ENCODE results near the gene APH1B. TPM values are rescaled to one million over a fixed set of nuclear protein-coding genes. Genes with fewer than 3 reads are reported as not detected.

The APH1B gene
- total RNA-seq, 1 experiment from 2014 or later = 14.0 TPM

DNA sequence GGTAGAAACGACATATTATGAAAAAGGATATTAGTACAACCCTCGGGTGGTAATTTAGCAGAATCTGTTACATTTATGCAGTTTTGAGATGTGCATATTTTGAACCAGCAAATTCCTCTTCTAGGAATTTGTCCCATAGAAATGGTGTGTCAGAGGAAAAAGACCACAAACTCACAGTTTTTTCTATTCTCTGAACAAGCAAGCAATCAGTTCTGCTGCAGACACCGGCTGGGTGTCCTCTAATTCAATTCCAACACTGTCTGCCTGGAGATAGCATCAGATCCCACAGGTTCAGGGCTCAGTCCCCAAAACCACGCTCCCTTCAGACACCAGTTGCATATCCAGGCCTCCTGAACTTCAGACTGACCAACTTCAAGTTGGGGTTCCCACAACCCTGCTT, 36.4 kb downstream of the APH1B start:
- TF ChIP-seq, protein P1, sequence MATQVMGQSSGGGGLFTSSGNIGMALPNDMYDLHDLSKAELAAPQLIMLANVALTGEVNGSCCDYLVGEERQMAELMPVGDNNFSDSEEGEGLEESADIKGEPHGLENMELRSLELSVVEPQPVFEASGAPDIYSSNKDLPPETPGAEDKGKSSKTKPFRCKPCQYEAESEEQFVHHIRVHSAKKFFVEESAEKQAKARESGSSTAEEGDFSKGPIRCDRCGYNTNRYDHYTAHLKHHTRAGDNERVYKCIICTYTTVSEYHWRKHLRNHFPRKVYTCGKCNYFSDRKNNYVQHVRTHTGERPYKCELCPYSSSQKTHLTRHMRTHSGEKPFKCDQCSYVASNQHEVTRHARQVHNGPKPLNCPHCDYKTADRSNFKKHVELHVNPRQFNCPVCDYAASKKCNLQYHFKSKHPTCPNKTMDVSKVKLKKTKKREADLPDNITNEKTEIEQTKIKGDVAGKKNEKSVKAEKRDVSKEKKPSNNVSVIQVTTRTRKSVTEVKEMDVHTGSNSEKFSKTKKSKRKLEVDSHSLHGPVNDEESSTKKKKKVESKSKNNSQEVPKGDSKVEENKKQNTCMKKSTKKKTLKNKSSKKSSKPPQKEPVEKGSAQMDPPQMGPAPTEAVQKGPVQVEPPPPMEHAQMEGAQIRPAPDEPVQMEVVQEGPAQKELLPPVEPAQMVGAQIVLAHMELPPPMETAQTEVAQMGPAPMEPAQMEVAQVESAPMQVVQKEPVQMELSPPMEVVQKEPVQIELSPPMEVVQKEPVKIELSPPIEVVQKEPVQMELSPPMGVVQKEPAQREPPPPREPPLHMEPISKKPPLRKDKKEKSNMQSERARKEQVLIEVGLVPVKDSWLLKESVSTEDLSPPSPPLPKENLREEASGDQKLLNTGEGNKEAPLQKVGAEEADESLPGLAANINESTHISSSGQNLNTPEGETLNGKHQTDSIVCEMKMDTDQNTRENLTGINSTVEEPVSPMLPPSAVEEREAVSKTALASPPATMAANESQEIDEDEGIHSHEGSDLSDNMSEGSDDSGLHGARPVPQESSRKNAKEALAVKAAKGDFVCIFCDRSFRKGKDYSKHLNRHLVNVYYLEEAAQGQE (IDR thresholded peaks at IDR 0.05; ENCODE audit: insufficient read depth in 1 of 2, low read depth in 2 of 2, low read length in 1 of 2) = no peak
- no peak for TF ChIP-seq POLR2AphosphoS5 (IDR thresholded peaks at IDR 0.05; ENCODE audit: low read depth, low read length)
- intact Hi-C loops (cut with micrococcal nuclease; ENCODE audit: unreplicated experiment) = no loop called here
- BruUV-seq (replicated peaks) = no TSS peak
- Histone ChIP-seq H3K27ac (ENCODE audit: low read length) (no peak overlapping the region), H3K4me1 (ENCODE audit: control insufficient read depth, insufficient read depth, low read length) (no peaks in the 10 kb centered on the region), H3K36me3 (ENCODE audit: control insufficient read depth, insufficient read depth, low read length) (no peaks in the 10 kb centered on the region), H3K9me3 (ENCODE audit: control insufficient read depth, insufficient read depth, low read depth, low read length) (no peaks in the 10 kb centered on the region), H3K4me3 (ENCODE audit: low read depth in 2 of 2, low read length in 2 of 2) (no peak overlapping the region), H3K27me3 (ENCODE audit: control insufficient read depth, insufficient read depth, low read length) (no peaks in the 10 kb centered on the region)
- no peak for ATAC-seq
- no peak for DNase-seq (ENCODE audit: low read depth, low spot score)
- ChIA-PET CTCF (no interaction called here), POLR2A (no interaction called here)
- in situ Hi-C loops (cut with HindIII; ENCODE audit: low pct_unique_long_range_greater_than_20kb, low sequenced_read_pairs) = no loop called here

GRCh38 chr15:63314409-63314808, 37.0 kb downstream of the APH1B start:
- Histone ChIP-seq H3K9me3 (ENCODE audit: control insufficient read depth, insufficient read depth, low read depth, low read length) (no peaks in the 10 kb centered on the region), H3K27ac (ENCODE audit: low read length) (no peak overlapping the region), H3K4me1 (ENCODE audit: control insufficient read depth, insufficient read depth, low read length) (no peaks in the 10 kb centered on the region), H3K27me3 (ENCODE audit: control insufficient read depth, insufficient read depth, low read length) (no peaks in the 10 kb centered on the region), H3K4me3 (ENCODE audit: low read depth in 2 of 2, low read length in 2 of 2) (no peak overlapping the region), H3K36me3 (ENCODE audit: control insufficient read depth, insufficient read depth, low read length) (no peaks in the 10 kb centered on the region)
- ATAC-seq (no peak), DNase-seq (ENCODE audit: low read depth, low spot score) (no peak)
- TF ChIP-seq SIN3A (IDR thresholded peaks at IDR 0.05; ENCODE audit: borderline replicate concordance, insufficient read depth, low read depth, low read length) (no peak), TCF7L2 (IDR thresholded peaks at IDR 0.05; ENCODE audit: low read depth, low read length) (no peak), POLR2AphosphoS5 (IDR thresholded peaks at IDR 0.05; ENCODE audit: low read depth, low read length) (no peak)
- TF ChIP-seq, protein P1 (IDR thresholded peaks at IDR 0.05; ENCODE audit: insufficient read depth in 1 of 2, low read depth in 2 of 2, low read length in 1 of 2) = no peak
- TF ChIP-seq, protein P2, sequence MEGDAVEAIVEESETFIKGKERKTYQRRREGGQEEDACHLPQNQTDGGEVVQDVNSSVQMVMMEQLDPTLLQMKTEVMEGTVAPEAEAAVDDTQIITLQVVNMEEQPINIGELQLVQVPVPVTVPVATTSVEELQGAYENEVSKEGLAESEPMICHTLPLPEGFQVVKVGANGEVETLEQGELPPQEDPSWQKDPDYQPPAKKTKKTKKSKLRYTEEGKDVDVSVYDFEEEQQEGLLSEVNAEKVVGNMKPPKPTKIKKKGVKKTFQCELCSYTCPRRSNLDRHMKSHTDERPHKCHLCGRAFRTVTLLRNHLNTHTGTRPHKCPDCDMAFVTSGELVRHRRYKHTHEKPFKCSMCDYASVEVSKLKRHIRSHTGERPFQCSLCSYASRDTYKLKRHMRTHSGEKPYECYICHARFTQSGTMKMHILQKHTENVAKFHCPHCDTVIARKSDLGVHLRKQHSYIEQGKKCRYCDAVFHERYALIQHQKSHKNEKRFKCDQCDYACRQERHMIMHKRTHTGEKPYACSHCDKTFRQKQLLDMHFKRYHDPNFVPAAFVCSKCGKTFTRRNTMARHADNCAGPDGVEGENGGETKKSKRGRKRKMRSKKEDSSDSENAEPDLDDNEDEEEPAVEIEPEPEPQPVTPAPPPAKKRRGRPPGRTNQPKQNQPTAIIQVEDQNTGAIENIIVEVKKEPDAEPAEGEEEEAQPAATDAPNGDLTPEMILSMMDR (IDR thresholded peaks at IDR 0.05) = no peak
- in situ Hi-C loops (cut with HindIII; ENCODE audit: low pct_unique_long_range_greater_than_20kb, low sequenced_read_pairs) = no loop called here
- ChIA-PET POLR2A (no interaction called here), CTCF (no interaction called here)
- BruUV-seq (replicated peaks) = no TSS peak
- intact Hi-C loops (cut with micrococcal nuclease; ENCODE audit: unreplicated experiment) = no loop called here

Measured in Panc1 (cell line).